Ecto neural progenitor cell (in vitro differentiated cells): ENCODE data around the gene CSNK2A1.
"Not testable (repeated sequence)": the region's sequence is repeated elsewhere in the genome, so short reads cannot be mapped to it uniquely, and the experiment has no call there.

ENCODE experiments used
- DNase-seq: peaks from one replicate; pipeline ENCODE4 v3.0.0-alpha.2; 2018; ENCODE audit warnings: low spot score

CSNK2A1 gene

DNA sequence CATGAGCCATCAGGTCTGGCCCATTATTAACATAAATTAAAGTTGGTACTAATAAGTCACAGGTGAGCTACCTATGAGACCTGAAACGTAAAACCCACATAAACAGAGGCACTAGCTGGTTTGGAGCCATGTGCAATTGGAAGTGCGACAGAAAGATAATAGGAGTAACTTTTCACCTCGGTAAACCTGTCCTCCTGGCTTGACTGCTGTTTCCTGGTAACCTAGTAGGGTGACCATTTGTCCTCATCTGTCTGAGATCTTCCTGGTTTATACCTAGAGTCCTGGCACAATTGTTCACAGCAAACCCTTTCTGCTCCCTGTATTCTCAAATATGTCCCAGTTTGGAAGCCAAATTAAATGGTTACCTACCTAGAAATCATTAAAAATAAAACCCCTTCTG lies 88.6 kb downstream of the CSNK2A1 start:
- DNase-seq: no peak

DNA sequence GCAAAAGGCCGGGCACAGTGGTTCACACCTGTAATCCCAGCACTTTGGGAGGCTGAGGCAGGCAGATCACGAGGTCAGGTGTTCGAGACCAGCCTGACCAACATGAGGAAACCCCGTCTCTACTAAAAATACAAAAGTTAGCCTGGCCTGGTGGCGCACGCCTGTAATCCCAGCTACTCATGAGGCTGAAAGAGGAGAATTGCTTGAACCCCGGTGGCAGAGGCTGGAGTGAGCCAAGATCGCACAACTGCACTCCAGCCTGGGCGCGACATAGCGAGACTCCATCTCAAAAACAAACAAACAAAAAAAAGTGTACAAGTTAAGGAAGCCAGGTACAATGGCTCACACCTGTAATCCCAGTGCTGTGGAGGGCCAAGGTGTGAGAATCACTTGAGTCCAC lies 91.6 kb downstream of the CSNK2A1 start:
- DNase-seq: not testable (repeated sequence)

DNA sequence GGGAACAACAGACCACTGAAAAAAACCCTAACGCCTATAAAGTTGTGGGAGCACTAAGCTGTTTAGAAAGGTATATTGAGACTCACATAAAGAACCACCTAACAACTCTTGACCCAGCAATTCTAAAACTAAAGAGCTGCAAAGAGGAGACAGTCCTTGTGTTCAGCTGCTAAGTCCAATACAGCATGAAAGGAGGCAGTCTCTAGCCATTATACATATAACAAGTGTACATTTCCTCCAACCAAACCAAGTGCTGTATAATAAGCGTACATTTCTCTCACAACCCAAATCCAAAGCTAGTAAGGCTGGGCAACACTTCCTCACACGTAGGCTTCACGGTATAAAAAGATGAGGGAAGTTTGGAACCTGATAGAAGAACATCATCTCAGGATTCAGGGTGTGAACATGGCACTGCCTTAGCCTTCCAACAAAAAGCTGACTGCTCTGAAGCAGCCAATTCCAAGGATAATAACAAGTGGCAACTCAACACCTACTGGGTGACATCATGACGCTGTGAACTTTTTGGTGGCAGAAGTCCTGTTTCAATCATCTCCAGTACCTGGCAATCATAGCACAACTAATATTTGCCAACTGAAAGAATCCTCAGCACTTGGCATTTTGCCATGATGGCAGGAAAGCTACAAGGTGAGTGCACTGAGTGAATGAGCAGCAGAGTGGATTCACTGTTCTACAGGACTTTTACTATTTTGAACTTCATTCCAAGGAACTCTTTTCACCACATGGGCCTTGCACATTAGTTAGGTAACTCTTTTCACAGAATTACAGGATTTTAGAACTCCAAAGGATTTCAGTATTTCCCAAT lies 97.9 kb downstream of the CSNK2A1 start:
- DNase-seq: no peak

DNA sequence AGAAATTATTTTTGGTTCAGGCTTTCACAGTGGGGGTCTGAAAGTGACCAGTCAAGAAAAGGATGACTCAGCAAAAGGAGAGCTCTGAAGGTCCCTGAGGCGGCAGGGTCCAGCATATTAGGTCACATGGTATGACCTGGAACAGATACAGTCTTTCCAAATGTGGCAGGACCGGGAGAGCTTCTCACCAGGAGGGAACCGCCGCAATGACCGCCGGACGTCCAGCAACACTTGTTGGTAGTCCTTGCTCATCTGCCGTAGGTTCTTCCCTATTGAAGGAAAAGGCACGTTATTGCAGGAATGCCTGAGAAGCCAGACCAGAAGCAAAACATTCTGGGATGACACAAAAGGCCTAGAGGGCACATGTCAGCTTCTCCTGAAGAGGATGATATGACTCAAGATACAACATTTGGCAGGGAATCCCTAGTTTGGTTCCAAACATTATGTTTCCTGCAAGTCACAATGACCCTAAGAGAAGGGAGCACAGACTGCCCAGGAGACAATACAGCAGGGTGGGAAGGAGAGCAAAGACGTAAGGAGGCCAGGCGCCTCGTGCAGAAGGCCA lies 98.6 kb downstream of the CSNK2A1 start:
- DNase-seq: no peak

DNA sequence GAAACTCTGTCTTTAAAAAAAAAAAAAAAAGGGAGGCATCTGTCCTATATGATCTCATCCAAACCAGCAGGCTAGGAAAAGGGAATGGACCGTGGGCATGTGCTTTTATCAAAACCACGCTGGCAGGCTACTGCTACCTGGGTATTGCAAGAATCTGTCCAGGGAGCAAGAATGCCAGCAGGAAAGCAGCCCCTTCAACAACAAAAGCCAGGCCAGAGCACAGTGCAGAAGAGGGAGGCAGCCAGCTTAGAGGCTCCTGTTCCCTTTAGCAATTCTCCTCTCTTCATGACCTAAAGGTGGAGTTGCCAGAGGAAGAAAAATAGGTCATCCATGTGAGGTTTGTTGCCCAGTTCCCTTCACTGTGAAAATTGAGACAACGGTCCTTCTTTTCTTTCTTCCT lies 99.5 kb downstream of the CSNK2A1 start:
- DNase-seq: no peak

DNA sequence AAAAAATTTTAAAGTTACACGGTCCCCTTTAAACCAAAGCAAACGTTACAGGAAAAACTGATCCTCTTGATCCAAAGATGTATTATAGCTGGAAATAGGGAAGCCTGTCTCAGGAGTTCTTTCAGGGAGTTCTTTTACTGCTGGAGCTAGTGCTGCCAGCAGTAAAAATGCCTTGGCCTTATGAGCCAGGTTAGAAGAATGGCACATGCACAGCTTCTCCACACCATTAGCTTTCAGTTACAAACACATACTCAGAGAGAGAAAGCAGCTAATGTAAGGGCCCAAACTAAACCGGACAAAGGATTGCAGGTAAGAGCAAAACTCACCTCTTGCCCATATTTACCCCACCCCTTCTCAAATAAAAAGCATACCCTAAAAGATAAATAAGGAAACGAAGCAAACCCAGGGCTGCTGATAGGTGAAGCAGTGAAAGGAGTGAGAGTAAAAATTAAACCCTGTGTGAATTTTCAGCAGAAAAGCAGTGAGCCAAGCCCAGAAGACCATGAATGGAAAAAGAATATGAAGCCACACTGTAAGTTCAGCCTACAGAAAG lies 100.3 kb downstream of the CSNK2A1 start:
- no peak for DNase-seq

DNA sequence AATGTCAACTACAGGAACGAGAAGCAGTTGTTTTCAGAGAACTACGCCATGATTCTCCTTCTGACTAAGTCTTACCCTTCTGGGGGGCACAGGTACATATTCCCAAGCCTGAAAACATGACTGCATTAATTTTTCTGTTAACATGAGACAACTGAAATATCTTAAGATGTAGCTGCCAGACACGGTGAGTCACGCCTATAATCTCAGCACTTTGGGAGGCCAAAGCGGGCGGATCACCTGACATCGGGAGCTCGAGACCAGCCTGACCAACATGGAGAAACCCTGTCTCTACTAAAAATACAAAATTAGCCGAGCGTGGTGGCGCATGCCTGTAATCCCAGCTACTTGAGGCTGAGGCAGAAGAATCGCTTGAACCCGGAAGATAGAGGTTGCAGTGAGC lies 103.0 kb downstream of the CSNK2A1 start:
- DNase-seq: no peak

DNA sequence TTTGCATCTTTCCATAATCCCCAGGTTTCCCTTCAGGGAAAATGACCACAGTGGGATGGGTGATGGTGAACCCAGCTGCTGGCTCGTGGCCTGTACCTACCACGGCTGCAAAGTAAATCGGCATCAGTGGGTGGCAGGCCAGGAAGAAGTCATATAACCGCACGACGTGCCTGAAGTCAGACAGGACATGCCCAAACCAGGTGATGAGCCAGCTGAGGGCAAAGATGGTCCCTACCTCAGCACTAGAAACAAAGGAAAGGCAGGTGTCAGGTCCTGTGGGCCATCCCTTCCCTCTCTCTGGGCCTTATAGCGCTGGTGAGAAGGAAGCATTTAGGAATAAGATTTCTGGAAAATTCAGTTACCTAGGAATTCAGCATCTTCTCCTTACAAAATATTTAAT lies 103.4 kb downstream of the CSNK2A1 start:
- DNase-seq: no peak

DNA sequence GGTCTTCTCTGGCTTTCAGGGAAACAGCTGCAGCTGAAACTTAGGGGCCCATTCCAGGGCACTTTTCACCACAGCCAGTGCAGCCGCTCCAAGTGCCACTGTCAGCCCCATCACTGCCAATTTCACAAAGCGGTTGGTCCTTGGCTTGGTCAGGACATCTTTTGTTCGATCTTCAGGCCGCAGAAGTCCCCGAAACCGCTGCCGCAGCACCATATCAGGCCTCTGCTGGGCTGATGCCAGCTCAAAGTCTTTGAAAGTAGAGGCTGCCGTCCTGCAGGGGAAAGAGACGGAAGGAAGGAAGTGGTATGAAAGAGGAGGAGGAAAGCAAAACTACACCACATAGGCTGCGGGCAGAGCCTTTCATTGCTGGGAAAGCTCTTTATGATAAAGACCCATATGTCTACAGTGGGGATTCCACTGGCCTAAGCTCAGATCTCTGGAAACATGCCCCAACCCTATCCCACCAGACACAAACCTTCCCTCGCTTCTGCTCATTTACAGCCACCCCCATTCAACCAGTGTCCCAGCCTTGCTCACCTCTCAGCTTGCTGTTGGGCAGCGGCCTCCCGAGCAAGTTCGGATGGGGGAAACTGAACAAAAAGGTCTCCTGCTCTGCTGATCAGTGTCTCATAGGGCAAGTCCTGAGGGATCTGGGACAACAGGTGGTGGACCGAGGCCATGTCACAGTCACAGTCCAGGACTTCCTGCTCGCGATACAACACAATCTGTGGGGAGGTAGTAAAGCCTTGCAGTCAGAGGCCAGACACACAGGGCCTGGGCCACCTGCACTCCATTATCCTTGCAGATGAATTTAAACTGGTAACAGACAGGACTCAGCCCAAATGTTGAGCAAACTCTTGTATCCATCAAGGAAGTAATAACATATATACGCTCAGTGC lies 104.8 kb downstream of the CSNK2A1 start:
- no peak for DNase-seq

DNA sequence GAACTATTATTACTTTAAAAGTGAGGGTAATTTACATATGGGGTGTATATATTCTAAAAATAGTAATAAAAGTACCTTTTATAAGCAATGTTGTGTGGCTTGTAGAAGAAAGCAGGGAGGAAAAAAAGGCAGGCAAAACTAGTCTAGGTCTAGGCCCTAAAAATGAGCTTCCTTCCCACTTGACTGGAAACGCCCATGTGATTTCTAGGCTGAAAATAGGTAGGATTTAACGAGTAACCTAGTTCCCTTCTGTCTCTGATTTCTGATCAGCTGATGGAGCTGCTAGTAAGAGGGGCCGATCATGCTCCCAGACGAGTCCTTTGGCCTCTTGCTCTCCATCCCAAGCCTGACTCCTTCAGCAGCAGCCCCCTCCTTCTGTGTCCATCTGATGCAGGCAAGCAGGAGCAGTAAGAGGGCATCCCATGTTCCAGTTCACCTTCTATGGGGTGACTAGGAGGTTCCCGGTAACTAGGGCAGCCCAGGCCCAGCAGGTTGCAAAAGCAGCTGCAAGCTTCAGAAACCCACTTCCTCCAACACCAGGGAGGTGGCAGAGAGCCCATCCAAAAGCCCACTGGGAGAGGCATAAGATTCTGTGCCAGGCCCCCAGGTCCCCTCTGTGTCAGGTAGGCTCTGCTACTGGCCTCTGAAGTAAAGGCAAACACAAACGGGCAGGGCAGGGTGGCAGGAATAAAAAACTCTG lies 105.7 kb downstream of the CSNK2A1 start:
- no peak for DNase-seq

DNA sequence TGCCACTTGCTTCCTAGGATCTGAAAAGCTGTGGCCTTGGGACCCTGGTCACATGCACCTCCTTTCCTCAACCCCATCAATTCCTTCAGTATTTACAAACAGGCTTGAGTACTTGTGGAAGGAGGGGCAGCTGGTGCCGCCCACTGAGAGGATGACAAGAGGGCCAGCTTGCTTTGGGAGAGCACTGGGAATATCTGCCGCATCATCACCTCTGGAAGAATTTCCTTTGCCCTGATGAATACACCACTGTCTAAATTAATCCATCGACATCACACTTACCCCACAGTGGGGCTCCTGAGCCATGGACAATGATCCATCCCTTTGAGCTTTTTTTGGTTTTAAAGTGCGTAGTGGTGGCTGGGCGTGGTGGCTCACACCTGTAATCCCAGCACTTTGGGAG lies 107.1 kb downstream of the CSNK2A1 start:
- DNase-seq: no peak

DNA sequence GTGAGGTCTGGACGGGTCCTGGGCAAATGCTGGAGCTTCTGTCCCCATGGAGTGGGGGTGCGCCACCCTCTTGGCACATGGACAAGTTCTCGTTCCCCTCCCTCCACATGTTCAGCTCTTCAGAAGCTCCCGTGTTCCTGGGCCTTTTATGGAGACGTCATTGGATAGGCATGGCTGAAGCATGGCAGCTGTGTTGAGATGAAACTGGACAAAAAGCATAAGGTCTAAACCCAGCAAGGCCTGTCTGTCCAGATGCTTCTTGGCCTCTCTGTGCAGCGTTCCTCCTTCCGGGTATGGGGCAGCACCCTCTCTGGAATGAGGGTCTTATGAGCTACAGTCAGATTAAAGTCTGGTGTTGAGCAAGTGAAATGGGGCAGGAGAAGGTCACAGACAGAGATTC lies 108.0 kb downstream of the CSNK2A1 start:
- DNase-seq: no peak

DNA sequence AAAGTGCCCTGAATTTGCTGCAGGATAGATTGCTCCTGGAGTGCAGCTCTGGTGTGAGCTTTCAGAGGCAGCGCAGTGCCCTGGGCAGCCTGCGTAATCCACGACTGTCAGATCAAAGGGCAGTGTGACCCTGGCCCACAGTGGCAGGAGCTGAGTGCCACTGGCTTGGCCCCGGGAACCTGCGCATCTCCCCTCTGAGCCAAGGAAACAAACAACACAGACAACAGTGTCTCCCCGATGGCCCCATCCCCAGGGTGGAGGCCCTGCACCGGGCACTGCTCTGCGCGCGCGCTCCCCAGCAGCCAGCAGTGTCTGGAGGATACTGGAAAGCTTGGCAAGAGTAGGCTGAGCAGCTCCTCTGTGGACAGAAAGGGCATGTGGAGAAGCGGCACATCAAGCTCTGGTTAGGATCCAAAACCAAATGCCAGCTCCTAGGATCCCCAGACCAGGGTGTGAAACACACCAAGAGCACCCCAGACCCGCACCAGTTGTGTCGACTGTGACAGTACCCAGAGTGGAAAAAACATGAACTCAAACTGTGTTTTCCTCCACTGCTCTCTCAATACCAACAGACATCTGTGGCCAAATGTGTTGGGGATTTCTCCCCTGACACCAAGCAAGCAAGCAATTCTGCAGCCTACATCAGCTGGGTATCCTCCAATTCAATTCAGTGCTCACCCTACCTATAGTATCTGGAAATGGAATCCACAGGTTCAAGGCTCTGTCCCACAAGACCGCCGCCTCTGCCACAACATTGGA lies 108.8 kb downstream of the CSNK2A1 start:
- DNase-seq: no peak

DNA sequence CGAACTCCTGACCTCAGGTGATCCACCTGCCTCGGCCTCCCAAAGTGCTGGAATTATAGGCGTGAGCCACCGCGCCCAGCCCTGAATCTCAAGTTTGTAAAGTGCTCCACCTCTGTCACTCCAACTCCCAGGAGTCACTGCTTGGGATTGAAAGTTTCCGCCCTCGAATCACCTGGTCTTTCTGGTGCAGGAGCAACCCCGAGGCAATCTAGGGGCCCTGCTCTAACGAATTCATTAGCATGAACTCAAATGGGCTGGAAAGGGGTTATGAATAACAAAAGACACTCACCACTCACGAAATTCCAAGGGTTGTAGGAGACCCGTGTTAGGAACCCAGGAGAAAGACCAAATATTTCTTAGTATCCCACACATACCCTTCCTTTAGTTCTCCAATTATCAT lies 109.4 kb downstream of the CSNK2A1 start:
- DNase-seq: no peak

DNA sequence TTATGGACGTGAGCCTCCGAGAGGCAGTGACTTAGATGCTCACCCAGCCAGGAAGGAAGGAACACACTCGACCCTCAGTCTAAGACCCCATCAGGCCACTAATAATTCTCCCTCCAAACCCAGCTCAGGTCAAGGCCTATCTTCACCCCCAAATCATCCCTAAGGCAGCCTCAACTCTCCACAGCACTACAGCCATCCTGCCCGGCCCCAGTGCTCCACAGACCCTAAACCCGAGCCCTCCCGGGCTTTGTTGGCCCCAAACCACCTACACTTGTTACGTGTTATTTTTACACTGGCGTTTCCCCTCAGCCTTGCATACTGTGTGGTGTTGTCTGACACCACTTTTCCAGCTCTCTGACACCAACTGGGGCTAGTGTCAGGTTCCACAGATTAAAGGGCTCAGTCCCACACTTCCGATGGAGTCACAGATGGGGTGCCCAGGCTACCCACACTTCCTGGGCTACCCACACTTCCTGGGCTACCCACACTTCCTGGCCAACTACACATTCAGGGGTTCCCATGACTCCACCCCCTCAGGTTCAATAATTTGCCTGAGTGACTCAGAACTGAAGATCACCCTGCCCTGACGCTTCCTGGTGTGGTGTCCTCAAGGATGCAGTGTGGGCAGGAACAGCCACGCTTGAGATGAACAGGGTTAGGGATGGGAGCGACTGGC lies 110.2 kb downstream of the CSNK2A1 start:
- DNase-seq: no peak

DNA sequence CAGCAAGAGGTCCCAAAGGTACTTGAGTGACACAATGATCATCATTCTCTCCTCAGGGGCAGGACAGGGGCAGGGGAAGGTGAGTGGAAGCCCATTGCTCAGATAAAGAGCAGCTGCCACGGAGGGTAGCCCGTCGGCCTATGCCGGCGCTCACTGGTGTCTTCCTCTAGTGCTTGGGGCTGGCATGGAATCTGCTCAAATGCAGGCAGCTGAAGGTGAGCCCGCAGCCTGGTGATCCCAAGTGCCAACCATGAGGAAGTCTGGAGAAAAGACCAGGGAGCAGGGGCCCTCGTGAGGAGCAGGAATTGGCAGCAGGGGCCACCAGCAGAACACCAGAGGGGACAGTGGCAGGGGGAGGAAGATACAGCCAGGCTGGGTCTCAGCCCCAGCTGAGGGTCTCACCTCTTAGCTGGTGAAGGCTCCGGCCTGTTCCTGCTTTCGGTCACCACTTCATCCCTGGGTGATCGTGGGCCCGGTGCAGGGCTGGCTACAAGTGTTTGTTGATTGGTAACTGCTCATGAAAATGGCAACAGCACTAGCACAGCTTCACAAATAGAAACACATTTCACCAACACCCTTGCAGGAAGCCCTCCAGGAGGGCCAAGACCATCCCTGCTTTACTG lies 110.8 kb downstream of the CSNK2A1 start:
- DNase-seq: no peak

DNA sequence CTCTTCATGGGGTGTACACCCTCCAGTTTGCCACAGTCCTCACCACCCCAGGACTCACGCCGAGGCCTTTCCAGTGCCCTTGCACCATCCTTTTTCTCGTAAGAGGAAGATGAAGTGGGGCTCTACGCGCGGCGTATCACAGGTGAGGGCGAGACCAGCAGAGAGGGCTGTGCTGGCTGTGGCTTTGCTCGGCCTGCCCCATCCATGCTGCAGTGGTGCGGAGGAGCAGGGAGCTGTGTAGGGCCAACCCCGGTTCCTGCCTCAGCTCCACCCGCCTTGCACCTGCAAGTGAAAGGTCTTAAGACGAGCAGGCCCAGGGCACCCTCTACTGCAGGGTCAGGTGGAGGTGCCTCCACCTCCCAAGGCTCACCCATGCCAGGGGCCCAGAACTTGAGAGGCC lies 111.4 kb downstream of the CSNK2A1 start:
- DNase-seq: no peak

DNA sequence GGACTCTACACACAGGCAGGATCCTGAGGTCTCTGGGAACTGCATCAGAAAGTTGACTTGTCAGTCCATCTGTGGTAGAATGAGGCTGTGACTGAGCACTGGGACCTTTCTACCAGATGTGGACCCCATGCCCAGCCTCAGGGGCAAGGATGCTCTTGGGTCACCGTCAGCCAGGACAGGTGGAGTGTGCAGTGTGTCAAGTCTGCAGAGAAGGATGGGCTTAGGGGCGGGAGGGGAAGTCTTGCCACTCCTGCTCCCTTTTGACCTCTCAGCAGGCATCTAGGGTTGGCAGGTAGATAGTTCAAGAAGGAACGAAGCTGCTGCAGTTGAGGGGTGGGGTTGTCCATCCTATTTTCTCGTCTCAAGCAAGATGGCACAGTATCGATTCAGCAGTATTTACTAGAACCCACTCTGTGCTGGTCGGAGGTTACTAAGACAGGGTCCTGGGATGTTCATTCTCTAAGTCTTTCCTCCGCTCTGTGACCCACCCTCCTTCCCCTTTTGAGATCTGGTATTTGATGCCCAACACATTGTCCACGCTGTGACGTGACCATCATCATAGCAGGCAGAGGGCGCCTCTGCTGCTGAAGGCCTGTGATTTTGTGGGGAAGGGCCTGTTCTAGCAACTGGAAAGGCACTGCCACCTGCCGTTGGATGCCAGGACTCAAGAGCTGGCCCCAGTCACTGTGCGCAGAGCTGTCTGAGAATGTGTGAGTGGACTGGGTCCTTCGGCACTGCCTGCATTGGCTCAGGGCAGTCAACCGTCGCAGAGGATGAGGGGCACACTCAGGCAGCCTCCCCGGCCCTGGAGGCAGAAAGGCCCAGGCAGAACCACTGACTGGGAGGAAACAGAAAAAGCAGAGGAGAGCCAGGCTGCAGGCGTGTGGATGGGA lies 112.3 kb downstream of the CSNK2A1 start:
- DNase-seq: peak; percentile 74
